ENCODE results near the gene ARHGEF12.

The ARHGEF12 gene

GRCh38 chr11:120316880-120317688 lies 19.1 kb upstream of the ARHGEF12 start:
- no peak for DNase-seq (ENCODE audit: low read depth, low spot score)

DNA sequence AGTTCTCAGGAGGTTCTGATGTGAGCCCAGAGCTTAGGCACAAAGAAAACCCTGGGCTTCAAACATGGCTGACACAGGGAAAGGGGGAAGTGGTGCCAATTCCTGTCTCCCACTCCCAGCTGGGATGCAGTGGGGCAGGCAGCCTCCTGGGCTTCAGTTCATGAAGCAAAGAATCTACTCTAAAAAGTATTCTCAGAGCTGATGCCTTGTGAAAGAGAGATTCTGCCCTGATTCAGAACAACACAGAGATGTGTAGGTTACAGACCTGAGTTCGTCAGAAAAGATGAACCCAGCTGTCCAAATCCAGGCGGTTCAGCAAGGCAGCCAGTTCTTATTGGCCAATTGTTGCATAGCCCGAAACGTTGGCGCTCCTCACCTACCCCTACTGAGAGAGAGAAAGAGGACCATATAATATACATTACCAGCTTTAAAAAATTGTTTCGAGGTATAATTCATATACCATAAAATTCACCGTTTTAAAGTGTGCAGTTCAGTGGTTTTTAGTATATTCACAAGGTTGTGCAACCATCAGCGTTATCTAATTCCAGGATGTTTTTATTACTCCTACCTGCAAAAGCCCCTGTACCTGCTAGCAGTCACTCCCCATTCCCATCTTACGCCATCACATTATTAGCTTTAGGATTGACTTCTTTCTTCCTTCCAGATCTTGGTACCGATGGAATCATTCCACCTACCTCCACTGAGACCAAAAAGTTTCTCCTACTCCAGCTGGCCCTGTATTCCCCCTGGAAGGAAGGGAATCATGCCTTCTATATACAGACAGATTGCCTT lies 18.3 kb upstream of the ARHGEF12 start:
- DNase-seq (ENCODE audit: low read depth, low spot score), result no peak

DNA sequence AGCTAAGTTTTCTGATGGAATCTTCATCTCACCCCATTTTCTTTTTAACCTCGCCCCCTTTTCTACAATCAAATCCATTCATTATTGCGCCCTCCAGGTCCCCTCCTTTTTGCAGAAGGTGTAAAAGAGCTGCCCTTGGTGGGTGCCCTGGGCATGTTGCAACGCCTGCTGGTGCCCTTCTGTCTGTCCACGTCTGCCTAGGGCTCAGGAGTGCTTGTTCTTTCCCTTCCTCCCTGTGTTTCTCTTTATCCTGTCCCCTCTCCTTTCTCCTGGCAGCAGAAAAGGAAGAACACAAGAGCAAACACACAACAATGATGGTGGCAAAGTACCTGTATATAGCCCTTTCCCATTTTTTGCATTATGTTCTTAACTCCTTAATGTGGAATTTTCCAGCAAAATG lies 17.3 kb upstream of the ARHGEF12 start:
- DNase-seq (ENCODE audit: low read depth, low spot score), result no peak

GRCh38 chr11:120324932-120325810 lies 11.0 kb upstream of the ARHGEF12 start, which contains the start of gene TLCD5:
TLCD5 (plus strand) TSS chr11:120325299; CDS start chr11:120327442, 2,143 bp downstream.
- DNase-seq (ENCODE audit: low read depth, low spot score), result no peak

GRCh38 chr11:120326228-120326627 lies 10.0 kb upstream of the ARHGEF12 start:
- DNase-seq (ENCODE audit: low read depth, low spot score), result no peak

DNA sequence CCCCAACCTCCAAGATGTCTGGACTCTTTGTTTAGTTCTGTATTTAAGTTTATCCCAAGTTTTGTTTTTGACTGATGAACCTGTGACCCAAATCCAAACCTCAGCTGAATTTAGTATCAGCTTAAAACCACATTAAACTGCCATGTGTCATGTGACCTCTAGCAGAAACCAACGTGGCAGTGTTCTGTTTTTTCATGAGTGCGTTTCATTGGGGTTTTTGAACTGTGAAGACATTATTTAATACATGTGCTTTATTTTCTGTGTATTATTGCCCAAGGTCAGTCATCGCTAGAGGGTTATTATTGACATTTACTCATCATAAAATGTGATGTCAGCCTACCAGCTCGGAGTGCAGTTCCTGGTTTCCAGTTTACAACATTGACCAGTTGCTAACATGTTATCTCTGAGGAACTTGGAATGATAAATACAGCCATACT lies 9.3 kb upstream of the ARHGEF12 start:
- DNase-seq (ENCODE audit: low read depth, low spot score), result no peak

GRCh38 chr11:120327311-120327710 lies 8.9 kb upstream of the ARHGEF12 start:
- DNase-seq (ENCODE audit: low read depth, low spot score), result no peak

GRCh38 chr11:120329556-120329955 lies 6.7 kb upstream of the ARHGEF12 start:
- no peak for DNase-seq (ENCODE audit: low read depth, low spot score)

- DNase-seq (ENCODE audit: low read depth, low spot score), result no peak
Measured at GRCh38 chr11:120330045-120330444, 6.2 kb upstream of the ARHGEF12 start.

DNA sequence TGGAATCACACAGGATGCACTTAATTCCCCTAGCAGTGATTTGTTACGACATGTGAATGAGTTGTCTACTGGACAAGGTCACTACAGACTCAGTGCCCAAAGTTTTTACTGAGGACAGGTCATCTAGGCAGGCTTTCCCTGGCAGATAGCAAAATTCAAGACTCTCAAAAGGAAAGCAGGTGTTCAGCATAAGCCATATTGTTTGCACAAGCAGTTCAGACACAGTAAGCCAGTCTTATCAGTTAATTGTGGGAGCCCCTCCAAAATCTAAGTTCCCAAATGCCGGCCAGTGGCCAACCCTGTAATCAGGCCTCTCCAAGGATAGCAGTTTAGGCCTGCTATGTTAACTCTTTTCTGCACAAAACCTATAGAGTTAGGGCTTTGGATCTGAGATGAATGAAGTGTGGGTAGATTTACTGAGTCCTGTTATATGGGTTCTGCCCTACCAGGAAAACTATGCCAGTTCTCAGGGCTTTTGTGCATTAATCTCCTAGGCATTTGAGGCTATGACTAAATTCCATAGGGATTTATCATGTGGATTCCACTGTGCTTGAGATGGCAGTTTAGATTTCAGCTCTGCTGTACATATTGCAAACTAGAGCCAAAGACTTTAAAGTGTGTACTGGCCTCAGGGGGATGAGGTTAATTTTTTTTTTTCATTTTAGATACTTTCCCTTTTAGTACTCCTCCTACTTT lies 4.8 kb upstream of the ARHGEF12 start:
- DNase-seq (ENCODE audit: low read depth, low spot score), result no peak

DNA sequence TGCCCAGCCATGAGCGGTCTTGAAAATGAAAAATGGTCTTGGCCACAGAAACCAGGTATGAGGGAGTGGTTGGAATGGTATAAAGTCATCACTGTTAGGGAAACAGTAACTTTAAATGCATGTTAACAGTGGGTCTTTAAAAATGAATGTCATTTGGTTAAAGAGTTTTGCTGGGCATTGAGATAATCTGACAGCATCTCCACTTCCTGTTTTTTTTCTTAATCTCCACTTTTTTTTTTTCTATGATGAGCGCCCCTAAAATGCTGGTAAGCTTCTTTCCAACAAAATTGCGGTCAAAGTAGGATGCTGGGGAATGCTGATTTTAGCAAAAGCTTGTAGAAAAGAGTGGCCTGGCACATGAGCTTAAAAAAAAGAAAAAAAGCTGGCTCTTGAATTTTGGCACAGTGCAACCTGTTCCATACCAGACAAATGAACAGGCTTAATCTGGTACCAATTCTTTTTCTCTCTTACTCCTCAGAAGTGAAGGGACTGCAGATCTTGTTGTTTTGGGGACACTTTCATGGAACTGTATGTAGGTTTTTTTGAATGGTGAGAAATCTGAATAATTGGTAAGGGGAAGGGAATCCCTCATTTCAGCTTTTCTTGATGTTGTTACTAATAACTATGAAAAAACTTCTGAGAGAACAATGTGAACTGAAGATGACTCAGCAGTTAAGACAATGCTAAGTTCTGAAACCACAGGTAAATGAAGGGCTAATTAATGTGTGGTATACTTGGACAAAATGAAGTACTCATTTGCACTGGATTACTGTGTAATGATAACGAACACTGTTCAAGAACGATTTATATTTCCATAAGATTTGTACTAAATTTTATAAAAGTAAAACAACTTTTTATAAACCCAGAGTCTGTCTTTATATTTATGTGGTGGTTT lies 3.1 kb upstream of the ARHGEF12 start:
- DNase-seq (ENCODE audit: low read depth, low spot score), result no peak

- DNase-seq (ENCODE audit: low read depth, low spot score), result no peak
Measured at GRCh38 chr11:120333801-120334200, 2.4 kb upstream of the ARHGEF12 start.

GRCh38 chr11:120334332-120334731 lies 1.9 kb upstream of the ARHGEF12 start:
- DNase-seq (ENCODE audit: low read depth, low spot score), result no peak

GRCh38 chr11:120334894-120335462 lies 1.2 kb upstream of the ARHGEF12 start:
- peak; percentile 46 for DNase-seq (ENCODE audit: low read depth, low spot score)

DNA sequence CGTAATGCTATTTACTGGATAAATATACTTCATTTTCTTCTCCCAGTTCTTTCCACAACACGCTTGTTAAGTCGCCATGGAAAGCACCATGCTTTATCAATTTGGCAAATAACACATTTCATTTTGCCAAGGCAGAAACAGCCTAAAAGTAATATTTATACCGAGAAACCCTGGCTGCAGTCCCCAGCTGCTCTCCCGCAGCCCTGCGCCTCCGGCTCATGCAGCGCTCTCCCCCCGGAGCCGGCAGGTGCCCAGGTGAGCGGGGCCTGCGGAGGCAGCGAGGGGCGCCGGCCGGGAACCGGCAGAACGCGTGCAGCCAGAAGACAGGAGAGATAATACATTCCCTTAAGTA lies 681 bp upstream of the ARHGEF12 start:
- no peak for DNase-seq (ENCODE audit: low read depth, low spot score)

DNA sequence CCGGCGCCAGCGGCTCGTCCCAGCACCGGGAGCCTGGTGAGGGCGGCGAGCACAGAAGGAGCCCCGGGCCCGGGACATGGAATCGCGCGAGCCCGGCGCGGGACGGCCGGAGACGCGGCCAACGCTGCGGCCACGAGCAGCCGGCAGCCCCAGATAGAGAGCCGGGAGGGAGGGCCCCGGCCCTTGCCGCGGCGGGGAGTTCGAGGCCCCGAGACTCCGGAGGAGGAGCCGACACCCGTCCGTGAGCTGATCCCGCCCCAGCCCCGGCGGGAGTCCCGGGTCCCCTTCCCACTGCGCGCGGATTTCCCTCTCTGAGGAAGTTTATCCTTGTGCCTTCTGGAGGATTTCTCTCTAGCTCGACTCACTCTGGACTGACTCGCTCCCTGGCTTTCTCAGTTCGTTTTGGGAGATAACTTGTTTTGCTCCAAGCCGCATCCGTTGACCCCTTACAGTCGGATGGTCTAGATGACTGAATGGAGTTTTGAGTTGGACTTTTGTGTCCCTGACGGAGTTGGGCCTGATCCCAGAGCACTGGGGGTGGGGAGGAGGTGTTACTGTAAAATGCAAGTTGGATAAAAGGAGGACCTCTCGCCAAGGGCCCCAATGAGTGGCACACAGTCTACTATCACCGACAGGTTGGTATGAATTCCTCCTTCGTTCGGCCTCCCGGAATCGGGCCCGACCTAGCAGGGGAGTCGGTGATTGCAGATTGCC lies 585 bp downstream of the ARHGEF12 start:
- DNase-seq (ENCODE audit: low read depth, low spot score), result no peak

- no peak for DNase-seq (ENCODE audit: low read depth, low spot score)
Measured at GRCh38 chr11:120337355-120338106, 1.3 kb downstream of the ARHGEF12 start.

DNA sequence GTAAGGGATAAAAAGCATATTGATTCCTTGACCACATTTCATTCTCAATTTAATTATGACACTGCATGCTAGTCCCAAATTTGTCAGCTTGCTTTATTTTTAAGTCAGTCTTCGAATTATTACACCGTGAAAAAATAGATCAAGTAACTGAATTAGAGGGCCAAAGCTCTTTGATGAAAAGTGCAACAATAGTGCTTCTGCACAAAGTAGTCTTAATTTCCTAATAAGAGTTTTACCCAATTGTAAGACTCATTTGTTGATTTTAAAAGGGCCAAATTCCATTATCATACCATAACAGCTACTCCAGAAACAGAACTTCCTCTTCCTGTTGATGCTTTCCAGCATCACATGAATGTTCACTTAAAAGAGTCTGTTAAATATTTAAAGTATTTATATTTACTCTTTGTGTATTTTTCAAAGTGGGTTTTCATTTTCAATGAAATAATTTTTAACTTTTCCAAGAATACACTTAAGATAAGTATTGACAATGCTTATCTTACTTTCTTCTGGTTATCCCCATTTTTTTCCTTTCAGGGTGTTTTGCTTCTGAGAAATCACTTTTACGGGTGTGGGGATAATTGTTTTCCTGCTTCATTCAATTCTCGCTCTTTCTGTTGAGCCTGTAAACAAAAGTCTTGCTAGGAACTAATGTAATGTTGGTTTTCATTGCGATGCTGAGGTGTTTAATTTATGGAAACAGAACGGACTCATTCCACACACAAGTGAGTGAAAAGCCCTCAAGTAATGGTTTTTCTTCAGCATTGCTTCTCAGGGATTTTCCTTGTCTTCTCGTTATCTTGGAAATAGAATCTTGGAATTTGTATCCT lies 2.1 kb downstream of the ARHGEF12 start:
- DNase-seq (ENCODE audit: low read depth, low spot score), result no peak

All from activated CD4-positive, CD25-positive, alpha-beta regulatory T cell treated with anti-CD3 and anti-CD28 coated beads, Interleukin-2, amount 50 U/mL, for 16 hours (primary cell).